Chondrocyte (in vitro differentiated cells): ENCODE data around the gene MYCBP2. TPM values are rescaled to one million over a fixed set of nuclear protein-coding genes. Genes with fewer than 3 reads are reported as not detected.
A peak's percentile ranks its signal among the peaks of the same experiment; 100 is the strongest.
"Not testable (repeated sequence)": the region's sequence is repeated elsewhere in the genome, so short reads cannot be mapped to it uniquely, and the experiment has no call there.

Experiments used
- DNase-seq: peaks from one replicate; pipeline ENCODE4 v3.0.0; 2021; ENCODE audit warnings: mixed read lengths, low spot score
- H3K27ac Mint-ChIP-seq: one replicate; pipeline ENCODE4 v1.8.0; 2021; ENCODE audit warnings: mild to moderate bottlenecking, moderate library complexity, mixed read lengths; ENCODE audit not compliant: unreplicated experiment
- H3K27me3 Mint-ChIP-seq: 2 replicates; pipeline ENCODE4 v1.8.0; 2021; ENCODE audit warnings: low read depth, mixed read lengths
- H3K36me3 Mint-ChIP-seq: 2 replicates; pipeline ENCODE4 v1.8.0; 2021; ENCODE audit warnings: low read depth, mixed read lengths
- H3K4me1 Mint-ChIP-seq: 2 replicates; pipeline ENCODE4 v1.8.0; 2021; ENCODE audit warnings: low read depth, mild to moderate bottlenecking, mixed read lengths
- H3K4me3 Mint-ChIP-seq: one replicate; pipeline ENCODE4 v1.8.0; 2021; ENCODE audit warnings: mild to moderate bottlenecking, moderate library complexity, mixed read lengths; ENCODE audit not compliant: unreplicated experiment
- H3K9me3 Mint-ChIP-seq: 2 replicates; pipeline ENCODE4 v1.8.0; 2021; ENCODE audit warnings: low read depth, mixed read lengths
- CTCF ChIP-seq: fragments of 200-600 bp; sonication (generic); IDR thresholded peaks from 2 replicates; pipeline ENCODE4 v1.5.0; 2021; ENCODE audit warnings: antibody characterized with exemption, mild to moderate bottlenecking, moderate library complexity
- total RNA-seq: library from RNA; stranded (reverse); gene quantifications from 3 replicates; pipeline ENCODE4 v1.2.1, GENCODE V29; 2021

The MYCBP2 gene
- total RNA-seq, 1 donor from 2014 or later: 59.5 TPM

DNA sequence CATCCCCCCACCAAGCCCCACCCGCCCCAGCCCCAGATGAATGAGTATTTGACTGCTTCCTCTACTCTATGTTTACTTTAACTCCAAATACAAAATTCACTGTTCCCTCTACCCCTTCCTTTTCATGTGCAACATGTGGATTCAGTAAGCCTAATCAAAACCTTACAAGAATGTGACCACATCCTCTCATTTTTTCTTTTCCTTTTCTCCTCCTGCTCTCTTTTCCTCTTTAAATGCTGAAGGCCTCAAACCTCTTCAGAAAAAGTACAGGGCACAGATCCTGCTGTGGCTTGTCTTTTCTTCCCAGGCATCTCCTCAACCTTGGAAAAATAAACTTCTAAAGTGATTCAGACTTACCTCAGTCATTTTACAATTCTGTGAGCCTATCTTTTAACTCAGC is 119.0 kb downstream of the MYCBP2 start:
- no peak for DNase-seq
- TF ChIP-seq CTCF: no peak
- H3K27me3 Mint-ChIP-seq: no peaks in the 10 kb centered on the region
- no peaks in the 10 kb centered on the region for H3K9me3 Mint-ChIP-seq
- peaks cover 20% of the 10 kb centered on the region for H3K36me3 Mint-ChIP-seq
- peaks cover 15% of the 10 kb centered on the region for H3K4me1 Mint-ChIP-seq
- peak overlapping the region; percentile 80 for H3K27ac Mint-ChIP-seq
- no peak overlapping the region for H3K4me3 Mint-ChIP-seq

GRCh38 chr13:77198995-77199394 is 127.9 kb downstream of the MYCBP2 start:
- not testable (repeated sequence) for H3K4me3 Mint-ChIP-seq, H3K27me3 Mint-ChIP-seq, H3K9me3 Mint-ChIP-seq, H3K4me1 Mint-ChIP-seq, H3K27ac Mint-ChIP-seq, DNase-seq
- peaks cover 12% of the 10 kb centered on the region for H3K36me3 Mint-ChIP-seq

DNA sequence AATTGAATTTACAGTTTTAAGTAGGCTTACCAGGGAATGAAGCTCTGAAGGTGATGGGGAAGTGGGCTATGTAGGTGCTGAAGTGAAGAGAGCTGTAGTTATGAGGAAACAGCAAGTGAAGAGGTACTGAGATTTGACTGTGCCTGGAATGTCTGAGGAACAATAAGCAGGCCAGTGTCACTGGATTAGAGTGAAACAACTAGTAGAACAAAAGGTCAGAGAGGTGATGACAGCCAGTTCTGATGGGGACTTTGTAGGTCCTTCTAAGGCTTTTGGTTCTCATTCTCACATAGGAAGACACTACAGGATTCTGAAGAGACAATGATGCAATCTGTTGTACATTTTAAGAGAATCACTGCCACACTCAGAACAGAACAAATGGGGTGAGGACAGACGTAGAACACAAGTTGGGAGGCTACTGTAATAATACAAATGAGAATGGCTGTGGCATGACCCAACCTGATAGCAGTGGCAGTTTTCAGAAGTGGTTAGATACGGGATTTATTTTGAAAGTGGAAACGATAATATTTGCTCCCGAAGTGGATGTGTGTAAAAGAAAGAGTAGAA is 130.8 kb downstream of the MYCBP2 start:
- Mint-ChIP-seq H3K36me3 (peaks cover 12% of the 10 kb centered on the region), H3K9me3 (no peaks in the 10 kb centered on the region), H3K27me3 (no peaks in the 10 kb centered on the region), H3K4me3 (no peak overlapping the region), H3K27ac (no peak overlapping the region), H3K4me1 (peaks cover 7% of the 10 kb centered on the region)
- TF ChIP-seq CTCF: no peak
- DNase-seq: no peak

- H3K27ac Mint-ChIP-seq: no peak overlapping the region
- H3K4me3 Mint-ChIP-seq: no peak overlapping the region
- no peaks in the 10 kb centered on the region for H3K9me3 Mint-ChIP-seq
- peaks cover 21% of the 10 kb centered on the region for H3K36me3 Mint-ChIP-seq
- peaks cover 7% of the 10 kb centered on the region for H3K4me1 Mint-ChIP-seq
- no peak for DNase-seq
- H3K27me3 Mint-ChIP-seq: no peaks in the 10 kb centered on the region
- TF ChIP-seq CTCF: no peak
Measured at GRCh38 chr13:77190349-77190958, 136.4 kb downstream of the MYCBP2 start.

DNA sequence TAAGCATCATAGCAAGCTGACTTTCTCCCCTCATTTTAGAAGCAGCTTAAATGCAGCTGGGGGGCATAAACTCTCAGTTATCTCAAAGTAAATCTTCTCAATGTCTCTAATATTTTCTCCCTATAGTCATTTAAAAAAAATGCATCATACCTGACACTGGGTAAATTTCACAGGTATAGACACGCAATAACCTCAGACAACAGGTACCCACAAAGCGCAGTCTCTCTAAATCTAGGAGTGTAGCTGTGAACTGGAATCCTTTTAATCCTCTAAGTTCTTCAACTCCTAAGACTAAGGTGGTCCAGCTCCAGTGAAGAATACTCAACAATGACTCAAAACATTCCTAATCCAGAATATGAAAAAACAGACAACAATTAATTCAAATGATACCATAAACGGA is 141.2 kb downstream of the MYCBP2 start:
- H3K4me3 Mint-ChIP-seq: no peak overlapping the region
- no peak for TF ChIP-seq CTCF
- peaks cover 29% of the 10 kb centered on the region for H3K36me3 Mint-ChIP-seq
- no peaks in the 10 kb centered on the region for H3K27me3 Mint-ChIP-seq
- no peaks in the 10 kb centered on the region for H3K4me1 Mint-ChIP-seq
- H3K9me3 Mint-ChIP-seq: no peaks in the 10 kb centered on the region
- H3K27ac Mint-ChIP-seq: no peak overlapping the region
- DNase-seq: no peak

DNA sequence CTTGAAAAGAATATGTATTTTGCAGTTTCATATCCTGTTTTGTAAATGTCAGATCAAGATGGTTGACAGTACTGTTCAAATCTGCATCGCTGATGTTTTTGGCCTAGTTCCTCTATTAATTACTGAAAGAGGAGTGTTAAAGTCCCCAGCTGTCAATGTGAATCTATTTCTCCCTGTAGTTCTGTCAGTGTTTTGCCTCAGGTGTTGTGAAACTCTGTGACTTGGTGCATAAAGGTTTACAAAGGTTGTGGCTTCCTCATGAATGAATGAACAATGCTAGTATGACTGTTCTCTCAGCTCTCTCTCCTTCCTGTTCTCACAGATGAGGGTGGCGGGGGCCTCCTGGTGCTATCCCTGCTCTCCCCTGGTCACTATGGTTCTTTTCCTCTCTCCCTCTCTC is 142.4 kb downstream of the MYCBP2 start:
- TF ChIP-seq CTCF: no peak
- no peaks in the 10 kb centered on the region for H3K9me3 Mint-ChIP-seq
- no peak overlapping the region for H3K27ac Mint-ChIP-seq
- no peak overlapping the region for H3K4me3 Mint-ChIP-seq
- H3K4me1 Mint-ChIP-seq: no peaks in the 10 kb centered on the region
- DNase-seq: no peak
- no peaks in the 10 kb centered on the region for H3K27me3 Mint-ChIP-seq
- H3K36me3 Mint-ChIP-seq: peaks cover 37% of the 10 kb centered on the region
